Spleen (tissue), 11 donors: Measurements from ENCODE around the gene RPEL1. TPM values are rescaled to one million over a fixed set of nuclear protein-coding genes. Genes with fewer than 3 reads are reported as not detected.
A peak's percentile ranks its signal among the peaks of the same experiment; 100 is the strongest.

ENCODE experiments used
- DNase-seq: peaks from one replicate; pipeline ENCODE4 v3.0.0-alpha.2; 2020
- H3K27ac ChIP-seq, 8 donors: fragments of 200-600 bp; sonication (generic) in 7 of 8; 1 replicate in 4 of 8; 2 replicates in 4 of 8; pipeline versions ENCODE4 v1.5.0 to v1.8.0; 2016 to 2021; ENCODE audit warnings: inconsistent platforms in 4 of 8, mild to moderate bottlenecking in 4 of 8, moderate library complexity in 1 of 8
- H3K27me3 ChIP-seq, 7 donors: fragments of 200-600 bp; sonication (generic) in 6 of 7; replicated peaks in 1 of 7; 1 replicate in 4 of 7; 2 replicates in 3 of 7; pipeline versions ENCODE4 v1.5.0 to v1.8.0; 2016 to 2021; ENCODE audit warnings: inconsistent platforms in 3 of 7, mild to moderate bottlenecking in 1 of 7
- H3K36me3 ChIP-seq, 6 donors: fragments of 200-600 bp; sonication (generic) in 5 of 6; 1 replicate in 4 of 6; 2 replicates in 2 of 6; pipeline versions ENCODE4 v1.5.0 to v1.8.0; 2016 to 2021; ENCODE audit warnings: inconsistent platforms in 2 of 6
- H3K4me1 ChIP-seq, 6 donors: fragments of 200-600 bp; sonication (generic) in 5 of 6; 1 replicate in 3 of 6; 2 replicates in 3 of 6; pipeline versions ENCODE4 v1.5.0 to v1.8.0; 2016 to 2021; ENCODE audit warnings: inconsistent platforms in 3 of 6
- H3K4me3 ChIP-seq, 8 donors: fragments of 200-600 bp; sonication (generic) in 7 of 8; 1 replicate in 4 of 8; 2 replicates in 4 of 8; pipeline versions ENCODE4 v1.5.0 to v1.8.0; 2016 to 2021; ENCODE audit warnings: inconsistent platforms in 4 of 8, mild to moderate bottlenecking in 4 of 8, moderate library complexity in 2 of 8
- H3K9me3 ChIP-seq, 8 donors: fragments of 200-600 bp; sonication (generic) in 7 of 8; 1 replicate in 4 of 8; 2 replicates in 4 of 8; pipeline versions ENCODE4 v1.5.0 to v1.8.0; 2016 to 2021; ENCODE audit warnings: inconsistent platforms in 4 of 8
- CTCF ChIP-seq, 11 experiments: fragments of 200-600 bp in 7 of 11; fragments of 450-650 bp in 4 of 11; sonication (generic) in 4 of 11; IDR thresholded peaks in 8 of 11; conservative IDR thresholded peaks in 3 of 11; 1 replicate in 7 of 11; 2 replicates in 4 of 11; pipeline versions ENCODE4 v1.4.0 to v1.8.0; 2016 to 2021; ENCODE audit warnings: antibody characterized with exemption in 11 of 11, inconsistent platforms in 4 of 11, mild to moderate bottlenecking in 1 of 11
- POLR2A ChIP-seq, 3 donors: fragments of 450-650 bp; IDR thresholded peaks; one replicate each; pipeline ENCODE4 v1.5.1; 2017; ENCODE audit warnings: antibody characterized with exemption in 3 of 3, mild to moderate bottlenecking in 1 of 3
- POLR2AphosphoS5 ChIP-seq, 3 donors: sonication (generic); formaldehyde crosslinking; IDR thresholded peaks; one replicate each; pipeline ENCODE4 v1.5.1; 2017; ENCODE audit warnings: antibody characterized with exemption in 3 of 3
- WGBS, 5 donors: extraction: QIAGEN DNeasy Blood & Tissue Kit in 3 of 5; methylation state at CpG; one replicate each; pipeline versions ENCODE4 v1.1.5 to v1.1.7; 2013 to 2018; 5-methylcytosine and 5-hydroxymethylcytosine counted together
- intact Hi-C: fragments of 100-400 bp; cut with DNase I; formaldehyde crosslinking; loops from one replicate; pipeline ENCODE4 v1.15.0; 2023; ENCODE audit warnings: low total_unique reads
- polyA plus RNA-seq, 3 donors: library from polyadenylated mRNA; stranded (reverse); fragments of 200-250 nt; gene quantifications; one replicate each; pipeline ENCODE4 v1.2.1, GENCODE V29; 2013
- total RNA-seq, 7 donors: library from RNA; depleted of rRNA in 3 of 7; stranded (reverse); fragments of >200 nt in 3 of 7; fragmentation: NEBNext Ultra II Directional in 4 of 7; extraction: Animal tissue kit (Norgen Biotek cat#: 25700) in 4 of 7; gene quantifications; one replicate each; pipeline versions ENCODE4 v1.1.0 to v1.2.1, GENCODE V29; 2016 to 2021
- donor health status: healthy with polysubstance abuse.
- donor health status: DM: no; HTN: no; CAD: no; lungs with moderate emphysema.
- donor health status: DM: no; HTN: no; CAD: no.
- donor health status: Bipolar disorder and iron deficiency.
- donor health status: healthy.
- donor health status: DM: no; HTN: no; CAD: no.
- donor health status: DM: yes; HTN: yes; CAD: no.

The RPEL1 gene
- total and polyA plus RNA-seq, 10 donors: 0.23 TPM; not detected in 9

- DNase-seq: no peak
- H3K4me1 ChIP-seq: peaks cover 0 to 55% (median 26%) of the 10 kb centered on the region in 6 donors
- H3K9me3 ChIP-seq: no peaks in the 10 kb centered on the region
- intact Hi-C loops: loop anchor here (5.0 kb wide), 1 partner anchor 404 kb away; the partner anchor contains the start of gene CYP17A1
- peak overlapping the region in 1 of 8 donors; percentile 10 for H3K4me3 ChIP-seq
- TF ChIP-seq POLR2A (IDR thresholded peaks at IDR 0.05) (no peak), CTCF (IDR thresholded peaks at IDR 0.05 in 8 of 11, conservative IDR thresholded peaks at IDR 0.05 in 3 of 11) (no peak), POLR2AphosphoS5 (IDR thresholded peaks at IDR 0.05) (no peak)
- no peaks in the 10 kb centered on the region for H3K27me3 ChIP-seq
- H3K36me3 ChIP-seq: no peaks in the 10 kb centered on the region
- H3K27ac ChIP-seq: peak overlapping the region in 5 of 8 donors; percentile 32 to 86 (median 67)
- 34 to 47% (median 44%) methylated on average over 7 of the region's 7 CpGs for WGBS, 5 donors
Measured at GRCh38 chr10:103241262-103242011, 4.2 kb upstream of the RPEL1 start.

GRCh38 chr10:103244666-103245271 is 918 bp upstream of the RPEL1 start:
- no peak overlapping the region for H3K4me3 ChIP-seq
- intact Hi-C loops: loop anchor here (2.0 to 5.0 kb wide), 2 partner anchors 328 to 407 kb away; partner anchors contain the start of gene CYP17A1
- H3K36me3 ChIP-seq: no peaks in the 10 kb centered on the region
- no peaks in the 10 kb centered on the region for H3K27me3 ChIP-seq
- 32 to 35% (median 33%) methylated on average over 9 of the region's 9 CpGs for WGBS, 5 donors
- peak; percentile 78 for DNase-seq
- H3K4me1 ChIP-seq: peaks cover 0 to 35% (median 21%) of the 10 kb centered on the region in 6 donors
- no peak for TF ChIP-seq POLR2A (IDR thresholded peaks at IDR 0.05)
- peak; percentile 79 to 92 (median 89) for TF ChIP-seq CTCF (IDR thresholded peaks at IDR 0.05 in 8 of 11, conservative IDR thresholded peaks at IDR 0.05 in 3 of 11)
- peak in 1 of 3 donors; percentile 74 for TF ChIP-seq POLR2AphosphoS5 (IDR thresholded peaks at IDR 0.05)
- H3K27ac ChIP-seq: no peak overlapping the region
- no peaks in the 10 kb centered on the region for H3K9me3 ChIP-seq

- Histone ChIP-seq H3K27ac (no peak overlapping the region), H3K4me1 (peaks cover 0 to 19% (median 8%) of the 10 kb centered on the region in 6 donors), H3K27me3 (no peaks in the 10 kb centered on the region), H3K36me3 (no peaks in the 10 kb centered on the region), H3K4me3 (no peak overlapping the region), H3K9me3 (no peaks in the 10 kb centered on the region)
- TF ChIP-seq CTCF (IDR thresholded peaks at IDR 0.05 in 8 of 11, conservative IDR thresholded peaks at IDR 0.05 in 3 of 11) (no peak), POLR2AphosphoS5 (IDR thresholded peaks at IDR 0.05) (no peak), POLR2A (IDR thresholded peaks at IDR 0.05) (no peak)
- DNase-seq: no peak
- WGBS, 5 donors: 75 to 88% (median 80%) methylated on average over 4 of the region's 4 CpGs
- intact Hi-C loops: no loop called here
Measured at GRCh38 chr10:103246324-103246723, 637 bp downstream of the RPEL1 start.

DNA sequence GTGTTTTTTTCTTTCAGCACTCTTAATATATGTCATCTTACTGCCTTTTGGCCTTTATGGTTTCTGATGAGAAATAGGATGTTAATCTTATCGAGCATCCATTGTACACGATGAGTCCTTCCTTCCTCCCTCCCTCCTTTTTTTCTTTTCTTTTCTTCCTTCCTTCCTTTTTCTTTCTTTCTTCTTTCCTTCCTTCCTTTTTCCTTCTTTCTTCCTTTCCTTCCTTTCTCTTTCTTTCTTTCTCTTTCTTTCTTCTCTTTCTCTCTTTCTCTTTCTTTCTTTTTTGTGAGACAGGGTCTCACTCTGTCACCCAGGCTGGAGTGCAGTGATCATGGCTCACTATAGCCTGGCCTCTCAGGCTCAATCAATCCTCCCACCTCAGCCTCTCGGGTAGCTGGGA is 8.4 kb downstream of the RPEL1 start:
- H3K36me3 ChIP-seq: no peaks in the 10 kb centered on the region
- no peaks in the 10 kb centered on the region for H3K27me3 ChIP-seq
- DNase-seq: no peak
- no peaks in the 10 kb centered on the region for H3K4me1 ChIP-seq
- no peak overlapping the region for H3K27ac ChIP-seq
- TF ChIP-seq POLR2A (IDR thresholded peaks at IDR 0.05) (no peak), CTCF (IDR thresholded peaks at IDR 0.05 in 8 of 11, conservative IDR thresholded peaks at IDR 0.05 in 3 of 11) (no peak), POLR2AphosphoS5 (IDR thresholded peaks at IDR 0.05) (no peak)
- WGBS, 5 donors: 54 to 84% (median 60%) methylated on average over 3 of the region's 3 CpGs
- peaks cover 0 to 6% (median 0%) of the 10 kb centered on the region in 8 donors for H3K9me3 ChIP-seq
- intact Hi-C loops: no loop called here
- H3K4me3 ChIP-seq: no peak overlapping the region
